ENCODE measurements around the gene SYTL3. TPM values are rescaled to one million over a fixed set of nuclear protein-coding genes. Genes with fewer than 3 reads are reported as not detected.

SYTL3 gene
- total and polyA plus RNA-seq, 9 of the 15 experiments (the other 6 are each of a cell fraction or from before 2014, with no cell fraction given): 0.04 to 0.46 (median 0.17) TPM; not detected in 1

- peak; percentile 96 for TF ChIP-seq MGA (IDR thresholded peaks at IDR 0.05)
- peak; percentile 79 for TF ChIP-seq BCOR (IDR thresholded peaks at IDR 0.05)
- peak; percentile 43 to 73; a peak in 1 of 4 replicates for TF ChIP-seq SRF (CRISPR knock-in tag; IDR thresholded peaks at IDR 0.05)
- TF ChIP-seq NFIC (IDR thresholded peaks at IDR 0.05): peak; percentile 38
- TF ChIP-seq GATAD2A (IDR thresholded peaks at IDR 0.05): peak; percentile 84
- peak; percentile 68; the same call in 1 of the 2 replicates for TF ChIP-seq ZNF766 (CRISPR knock-in tag; conservative IDR thresholded peaks at IDR 0.05)
- TF ChIP-seq, protein P1, sequence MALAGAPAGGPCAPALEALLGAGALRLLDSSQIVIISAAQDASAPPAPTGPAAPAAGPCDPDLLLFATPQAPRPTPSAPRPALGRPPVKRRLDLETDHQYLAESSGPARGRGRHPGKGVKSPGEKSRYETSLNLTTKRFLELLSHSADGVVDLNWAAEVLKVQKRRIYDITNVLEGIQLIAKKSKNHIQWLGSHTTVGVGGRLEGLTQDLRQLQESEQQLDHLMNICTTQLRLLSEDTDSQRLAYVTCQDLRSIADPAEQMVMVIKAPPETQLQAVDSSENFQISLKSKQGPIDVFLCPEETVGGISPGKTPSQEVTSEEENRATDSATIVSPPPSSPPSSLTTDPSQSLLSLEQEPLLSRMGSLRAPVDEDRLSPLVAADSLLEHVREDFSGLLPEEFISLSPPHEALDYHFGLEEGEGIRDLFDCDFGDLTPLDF (CRISPR knock-in tag; IDR thresholded peaks at IDR 0.05): peak; percentile 78; the same call in 1 of the 2 replicates
- TF ChIP-seq ATF4 (CRISPR knock-in tag; IDR thresholded peaks at IDR 0.05): 0 out of 2 replicates have a peak, but pooled peaks have one; percentile 32
- TF ChIP-seq DACH1 (IDR thresholded peaks at IDR 0.05; ENCODE audit: partially characterized antibody): no peak
- TF ChIP-seq USF1 (CRISPR knock-in tag; IDR thresholded peaks at IDR 0.05): peak; percentile 92
- TF ChIP-seq SMC3 (conservative IDR thresholded peaks at IDR 0.05; ENCODE audit: insufficient read depth, low read depth, low read length): peak; percentile 98
These were observed 54.3 kb downstream of the SYTL3 start (continued) for GRCh38 chr6:158703837-158704822.

All from K562 (cell line).